GM21717 (cell line): ENCODE data around the gene SMIM41.
A peak's percentile ranks its signal among the peaks of the same experiment; 100 is the strongest.

Source experiments
- ATAC-seq: cut with Tn5 transposase; IDR thresholded peaks from one replicate; pipeline ENCODE4 v1.9.1; 2021; ENCODE audit warnings: mild to moderate bottlenecking, moderate library complexity; ENCODE audit not compliant: unreplicated experiment

SMIM41 gene

DNA sequence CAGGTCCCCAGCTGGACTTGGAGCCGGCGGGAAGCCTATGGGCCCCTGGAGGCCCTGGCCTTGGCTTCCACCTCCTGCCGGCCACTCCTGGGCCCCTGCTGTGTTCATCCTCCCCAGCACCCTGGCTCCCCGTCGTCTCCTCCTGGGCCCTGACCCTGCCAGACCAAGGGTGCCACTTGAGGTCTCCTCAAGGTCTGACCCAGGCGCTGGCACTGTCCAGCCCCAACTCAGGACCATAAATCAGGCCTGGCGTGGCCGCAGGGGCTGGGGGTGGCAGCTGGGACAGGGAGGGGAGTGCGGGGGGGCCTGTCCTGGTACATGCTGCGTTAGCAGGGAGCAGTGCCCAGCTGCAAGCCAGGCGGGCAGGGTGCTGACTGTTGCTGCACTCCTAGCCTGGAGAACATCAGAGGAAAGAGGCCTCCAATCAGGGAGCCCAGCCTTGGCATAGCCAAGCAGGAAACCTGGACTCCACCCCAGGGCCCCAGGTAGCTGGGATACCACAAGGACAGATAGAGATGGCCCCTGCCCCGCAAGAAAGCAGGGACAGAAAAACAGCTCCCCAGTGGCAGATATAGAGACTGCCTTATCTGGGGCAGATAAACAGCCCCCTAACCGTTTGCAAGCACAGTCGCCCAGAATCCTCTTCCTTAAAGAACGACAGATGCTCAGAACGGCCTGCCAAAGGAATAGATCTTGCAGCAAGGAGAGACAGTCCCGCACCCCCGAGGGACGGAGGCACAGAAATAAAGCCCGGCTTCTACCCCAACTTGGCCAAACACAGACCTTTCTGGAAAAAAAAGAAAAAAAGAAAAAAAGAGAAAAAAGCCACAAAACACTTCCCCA, 16.2 kb upstream of the SMIM41 start:
- no peak for ATAC-seq

GRCh38 chr12:52063981-52064649, 15.4 kb upstream of the SMIM41 start:
- no peak for ATAC-seq

DNA sequence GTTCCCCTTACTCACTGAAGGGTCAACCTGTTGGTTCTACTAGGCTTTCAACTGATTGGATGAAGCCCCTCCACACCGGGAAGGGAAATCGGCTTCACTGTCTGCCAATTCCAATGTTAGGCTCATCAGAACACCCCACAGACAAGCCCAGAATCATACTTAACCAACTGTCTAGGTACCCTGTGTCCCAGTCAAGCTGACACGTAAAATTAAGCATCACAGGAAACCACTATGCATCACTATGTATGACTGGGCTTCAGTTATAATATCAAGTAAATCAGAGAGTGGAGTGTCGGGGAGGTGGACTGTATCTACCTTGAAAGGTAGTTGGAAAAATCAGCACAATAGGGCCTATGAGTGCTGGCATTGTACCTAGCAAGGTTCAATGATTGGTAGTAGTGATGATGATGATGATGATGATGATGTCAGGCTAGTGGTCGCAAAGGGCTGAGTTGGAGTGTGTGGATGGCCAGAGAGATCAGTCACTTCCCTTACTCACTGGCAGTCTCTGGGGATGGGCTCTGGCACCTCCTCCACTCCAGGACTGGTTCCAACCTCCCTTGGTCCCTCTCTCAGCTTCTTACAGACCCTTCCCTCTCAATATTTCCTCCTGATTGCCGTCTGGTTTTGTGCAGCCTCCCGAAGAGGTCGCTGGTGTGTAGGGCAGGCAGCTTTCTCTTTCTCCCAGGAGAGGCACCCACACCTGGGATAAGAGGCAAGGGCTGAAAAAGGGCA, 13.0 kb upstream of the SMIM41 start:
- ATAC-seq, result no peak

- no peak for ATAC-seq
These were observed 12.5 kb upstream of the SMIM41 start for GRCh38 chr12:52067081-52067374.

DNA sequence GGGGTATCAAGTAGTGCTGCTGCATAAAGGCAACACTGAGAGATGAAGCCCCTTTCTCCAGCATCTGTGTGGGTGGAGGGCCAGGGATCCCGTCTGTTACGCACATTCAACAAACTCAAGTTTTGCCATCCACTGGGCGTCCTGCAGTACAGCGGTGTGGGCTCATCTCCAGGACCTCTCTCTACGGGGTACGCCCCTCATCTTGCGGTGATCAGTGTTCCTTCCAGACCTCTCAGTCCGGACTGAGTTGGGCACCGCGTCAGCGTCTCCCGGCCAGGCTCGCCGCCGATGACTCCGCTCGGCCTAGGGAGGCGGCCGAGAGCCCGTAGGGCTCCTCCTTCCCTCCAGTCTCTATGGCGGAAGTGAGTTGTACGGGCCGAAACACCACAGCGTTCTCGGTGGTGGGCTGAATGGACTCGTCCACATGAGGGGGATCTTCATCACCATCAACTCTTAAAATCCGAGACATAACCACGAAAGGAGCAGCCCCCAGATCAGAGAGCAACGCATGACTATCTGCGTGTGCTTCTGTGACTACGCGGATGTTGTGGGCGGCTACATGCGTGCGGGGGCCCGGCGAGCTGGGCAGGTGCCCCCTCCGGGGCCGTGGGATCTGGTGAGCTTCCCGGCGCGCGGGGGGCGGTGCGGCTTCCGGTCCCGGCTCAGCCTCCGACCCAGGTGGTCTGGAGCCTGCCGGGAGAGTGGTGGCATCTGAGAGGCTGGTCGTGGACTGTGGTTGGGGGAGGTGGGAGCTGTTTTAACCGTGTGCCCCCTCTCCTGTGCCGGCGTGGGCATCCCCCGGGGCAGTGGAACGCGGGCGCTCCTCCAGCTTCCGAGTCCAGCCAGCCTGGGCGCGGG, 9.9 kb upstream of the SMIM41 start, which contains the start of gene ATG101:
ATG101 (plus strand) TSS at position 652 of the 858 bp plus-strand sequence. CDS start 3,673 bp downstream, outside the sequence.
- ATAC-seq, result peak; percentile 94

DNA sequence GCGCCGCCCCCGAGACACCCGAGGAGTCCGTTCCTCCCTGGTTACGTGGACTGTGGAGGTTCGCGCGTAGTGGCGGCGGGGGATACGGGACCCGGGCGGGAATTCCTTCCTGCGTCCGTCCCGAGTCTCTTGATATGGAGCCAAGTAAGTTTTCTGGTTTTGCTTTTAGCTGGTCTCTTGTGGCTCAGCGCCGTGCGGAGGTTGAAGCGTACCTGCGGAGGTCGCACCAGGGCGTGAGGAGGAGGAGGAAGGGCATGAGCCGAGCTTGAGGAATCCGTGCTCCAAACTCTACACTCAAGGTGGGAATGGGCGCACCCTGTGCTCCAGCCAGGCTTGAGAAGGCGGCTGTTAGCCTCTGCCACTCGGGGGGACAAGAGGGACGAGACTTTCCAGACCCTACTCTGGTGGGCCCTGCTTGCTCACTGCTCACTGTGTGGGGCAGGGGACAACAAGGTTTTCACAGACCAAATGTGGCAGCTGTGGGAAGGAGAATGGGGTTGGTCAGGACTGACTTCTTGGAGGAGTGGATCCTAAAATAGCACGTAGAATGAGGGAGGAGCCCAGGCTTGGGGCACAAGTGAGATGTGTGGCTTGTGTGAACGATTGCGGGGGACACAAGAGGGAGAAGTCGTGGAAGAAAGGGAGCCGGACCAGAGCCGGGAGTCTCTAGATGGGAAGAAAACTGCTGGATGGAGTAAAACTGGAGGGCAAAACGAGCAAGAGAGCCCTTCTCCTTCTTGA, 9.1 kb upstream of the SMIM41 start:
- ATAC-seq, result no peak

- ATAC-seq, result no peak
These were observed 5.7 kb upstream of the SMIM41 start for GRCh38 chr12:52073531-52074381.

GRCh38 chr12:52074971-52075724, 4.4 kb upstream of the SMIM41 start:
- no peak for ATAC-seq

- ATAC-seq, result no peak
These were observed 2.7 kb upstream of the SMIM41 start for GRCh38 chr12:52076811-52077210.

DNA sequence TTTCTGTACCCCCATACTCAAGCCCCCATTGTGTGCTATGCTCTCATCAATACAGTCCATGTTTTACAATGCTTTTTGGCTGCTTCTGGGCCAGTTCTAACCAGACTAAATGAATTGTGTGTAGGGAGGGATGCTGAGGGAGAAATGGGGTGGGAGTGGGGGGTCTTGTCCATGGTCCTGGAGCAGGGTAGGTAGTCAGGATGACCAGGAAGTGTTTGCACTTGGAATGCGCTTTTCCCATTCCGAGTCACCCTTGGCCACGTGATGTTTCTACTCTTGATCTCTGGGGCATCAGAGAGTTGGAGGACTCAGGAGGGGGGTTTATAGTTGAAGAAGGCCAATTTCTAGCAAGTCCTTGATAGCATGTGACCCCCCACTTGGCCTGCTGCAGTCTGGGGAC, 1.2 kb upstream of the SMIM41 start:
- ATAC-seq, result no peak

DNA sequence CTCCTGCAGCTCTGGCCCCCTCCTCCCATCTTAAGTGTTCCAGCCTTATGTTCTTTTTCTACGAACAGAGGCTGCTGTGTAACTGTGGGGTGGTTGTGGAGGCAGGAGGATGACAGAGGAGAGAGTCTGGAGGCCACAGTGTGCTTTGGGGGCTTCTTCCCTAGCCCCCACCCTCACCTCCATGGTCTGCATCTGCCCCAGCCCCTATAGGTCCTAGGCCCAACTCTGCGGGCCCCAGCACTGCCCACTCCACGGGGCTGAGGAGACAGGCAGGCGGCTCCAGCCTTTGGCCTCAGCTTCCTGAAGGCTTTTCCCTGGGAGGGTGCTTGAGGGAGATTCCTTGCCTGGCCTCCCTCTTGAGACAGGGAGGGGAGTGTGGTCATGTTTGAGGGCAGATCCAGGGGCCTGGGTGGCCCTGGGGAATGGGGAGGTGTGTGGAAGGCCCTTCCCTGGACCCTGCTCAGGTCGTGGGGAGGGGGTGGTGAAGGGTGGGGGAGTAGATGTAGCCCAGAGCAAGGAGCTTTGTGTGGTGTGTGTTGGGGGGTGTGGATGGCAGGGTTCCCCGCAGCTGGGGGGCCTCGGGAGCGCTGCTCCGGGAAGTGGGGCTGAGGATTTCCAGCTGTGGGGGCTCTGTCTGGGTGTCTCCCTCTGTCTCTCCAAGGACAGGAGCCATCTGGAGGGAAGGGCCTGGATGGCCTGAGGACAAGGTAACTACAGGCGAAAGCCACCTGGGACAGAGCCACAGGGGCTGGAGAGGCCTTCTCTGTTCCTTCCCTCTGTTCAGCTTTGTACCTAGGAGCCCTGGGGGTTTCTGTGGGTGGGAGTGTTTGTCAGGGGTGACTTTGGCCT, 1.1 kb downstream of the SMIM41 start:
- no peak for ATAC-seq

- peak; percentile 49 for ATAC-seq
These were observed 1.8 kb downstream of the SMIM41 start for GRCh38 chr12:52081263-52081733.

DNA sequence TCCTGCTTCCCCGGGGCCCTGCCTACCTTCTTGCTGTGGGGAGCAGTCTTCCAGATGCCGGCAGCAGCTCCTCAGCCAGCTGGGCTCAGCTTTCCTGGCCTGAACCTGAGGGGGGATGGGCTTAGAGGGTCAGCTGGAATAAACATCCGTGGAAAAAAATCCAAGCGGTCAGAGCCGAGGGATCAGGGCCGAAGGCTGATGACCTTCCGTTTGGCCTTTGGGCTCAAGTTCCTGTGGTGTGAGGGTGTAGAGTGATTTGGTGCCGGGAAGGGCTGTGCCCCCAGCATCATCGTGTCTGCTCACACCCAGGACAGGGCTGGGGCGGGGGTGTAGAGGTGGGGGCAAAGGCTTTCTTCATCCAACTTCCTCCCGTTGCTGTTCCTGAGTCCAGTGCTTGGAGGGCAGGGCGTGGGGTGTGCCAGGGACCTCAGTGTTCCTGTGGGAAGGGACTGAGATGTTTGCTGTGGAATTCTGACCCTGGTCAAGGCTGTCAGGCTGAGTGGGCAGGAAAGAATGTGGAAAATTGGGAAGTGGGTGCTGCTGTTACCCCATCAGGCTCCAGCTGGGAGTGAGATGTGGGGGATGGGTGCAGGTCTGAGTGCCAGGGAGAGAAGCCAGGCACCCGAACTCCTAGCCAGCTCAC, 2.6 kb downstream of the SMIM41 start:
- ATAC-seq, result no peak

GRCh38 chr12:52082669-52082987, 3.1 kb downstream of the SMIM41 start:
- no peak for ATAC-seq

DNA sequence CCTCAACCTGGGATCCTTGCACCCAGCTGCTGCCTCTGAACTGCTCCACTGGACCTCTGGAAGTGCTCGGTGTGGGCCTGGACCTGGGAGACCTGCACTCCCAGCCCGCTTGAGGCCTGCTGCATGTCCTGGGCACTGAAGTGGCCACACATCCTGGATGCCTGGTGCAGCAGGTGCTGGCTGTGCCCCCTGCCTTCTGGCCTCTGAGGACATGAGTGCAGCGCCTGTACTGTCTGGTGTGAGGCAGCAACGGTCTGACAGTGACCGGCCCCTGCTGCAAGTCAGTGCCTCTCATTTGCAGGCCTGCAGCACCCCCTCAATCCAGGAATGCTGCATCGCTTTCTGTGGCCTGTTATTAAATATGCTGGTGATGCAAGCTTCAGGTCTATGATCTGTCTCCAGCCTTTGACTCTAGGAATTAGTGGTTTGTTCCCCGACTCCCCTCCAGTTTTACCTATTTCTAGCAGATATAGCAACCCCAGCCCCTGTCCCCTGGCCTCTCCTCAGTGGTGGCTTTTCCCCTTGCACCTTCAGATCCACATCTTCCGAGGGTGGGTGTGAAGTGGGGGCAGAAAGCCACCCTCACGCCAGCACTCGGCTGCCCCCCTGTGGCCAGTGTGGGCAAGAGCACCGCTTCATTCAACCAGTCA, 3.6 kb downstream of the SMIM41 start:
- ATAC-seq, result no peak

DNA sequence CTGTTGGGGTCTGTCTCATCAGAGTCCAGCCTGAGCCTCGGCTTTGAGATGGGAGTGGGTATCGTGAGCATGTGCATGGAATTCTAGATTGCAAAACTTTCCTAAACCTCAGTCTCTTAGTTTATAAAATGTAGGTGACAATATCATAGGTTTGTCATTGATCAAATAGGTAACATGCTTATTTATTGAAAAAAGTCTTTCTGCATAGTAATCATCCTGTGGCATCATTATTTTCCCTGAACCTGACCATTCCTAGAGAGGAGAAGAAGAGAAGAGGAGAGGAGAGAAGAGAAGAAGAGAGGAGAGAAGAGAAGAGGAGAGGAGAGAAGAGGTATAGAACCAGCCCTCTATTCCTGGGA, 4.1 kb downstream of the SMIM41 start:
- ATAC-seq, result no peak
